GM18870 (cell line): ENCODE results near the gene MYT1.

Experiments
- ATAC-seq: cut with Tn5 transposase; IDR thresholded peaks from one replicate; pipeline ENCODE4 v1.9.1; 2021; ENCODE audit warnings: moderate library complexity; ENCODE audit not compliant: unreplicated experiment

MYT1 gene

GRCh38 chr20:64212755-64213154, 48.5 kb downstream of the MYT1 start:
- no peak for ATAC-seq

DNA sequence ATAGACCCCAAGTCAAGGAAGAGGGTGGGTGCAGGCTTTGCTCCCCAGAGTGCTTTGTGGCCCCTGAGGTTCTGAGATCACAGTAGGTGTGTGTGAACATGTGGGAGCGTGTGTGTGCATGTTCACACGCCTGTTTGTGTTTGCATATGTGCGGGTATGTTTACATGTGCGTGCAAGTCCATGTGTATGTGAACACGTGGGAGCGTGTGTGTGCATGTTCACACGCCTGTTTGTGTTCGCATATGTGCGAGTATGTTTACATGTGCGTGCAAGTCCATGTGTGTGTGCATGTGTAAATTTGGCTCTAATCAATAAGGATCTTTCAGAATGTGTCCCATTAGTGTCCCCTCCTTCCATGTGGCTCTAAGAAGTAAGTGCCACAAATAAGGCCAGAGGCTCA, 49.9 kb downstream of the MYT1 start:
- ATAC-seq, result no peak

- no peak for ATAC-seq
These were observed 50.7 kb downstream of the MYT1 start for GRCh38 chr20:64214952-64215351.

- no peak for ATAC-seq
These were observed 51.8 kb downstream of the MYT1 start for GRCh38 chr20:64216036-64216435.

GRCh38 chr20:64216910-64217309, 52.7 kb downstream of the MYT1 start:
- ATAC-seq, result no peak

GRCh38 chr20:64217539-64218221, 53.4 kb downstream of the MYT1 start:
- ATAC-seq, result no peak

DNA sequence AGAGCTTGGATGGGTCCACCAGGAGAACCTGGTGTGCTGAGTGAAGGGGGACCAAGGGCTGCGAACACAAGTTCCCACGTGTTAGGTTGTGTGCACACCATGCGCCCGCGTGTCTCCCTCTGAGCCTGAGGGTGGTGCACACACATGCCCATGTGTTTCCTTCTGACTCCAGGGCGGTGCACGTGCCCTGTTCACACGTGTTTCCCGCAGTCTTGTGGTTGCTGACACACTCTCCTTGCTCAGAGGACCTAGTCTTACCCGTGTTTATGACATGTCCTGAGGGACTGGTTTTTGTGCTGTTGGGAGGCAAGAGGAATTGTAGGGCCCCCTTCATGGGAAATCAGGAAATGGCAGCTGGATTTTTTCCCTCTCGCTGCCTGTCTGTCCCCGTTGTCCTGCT, 55.0 kb downstream of the MYT1 start:
- no peak for ATAC-seq

DNA sequence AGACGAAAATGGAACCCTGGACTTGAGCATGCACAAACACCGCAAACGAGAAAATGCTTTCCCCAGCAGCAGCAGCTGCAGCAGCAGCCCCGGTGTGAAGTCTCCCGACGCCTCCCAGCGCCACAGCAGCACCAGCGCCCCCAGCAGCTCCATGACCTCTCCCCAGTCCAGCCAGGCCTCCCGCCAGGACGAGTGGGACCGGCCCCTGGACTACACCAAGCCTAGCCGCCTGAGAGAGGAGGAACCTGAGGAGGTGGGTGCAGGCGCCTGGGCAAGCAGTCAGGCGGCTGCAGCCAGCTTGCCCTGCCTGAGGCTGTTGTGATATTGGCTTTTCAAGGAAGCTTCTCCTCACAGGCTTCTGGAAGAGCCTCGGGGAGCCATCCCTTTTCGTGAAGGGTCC, 55.5 kb downstream of the MYT1 start:
- no peak for ATAC-seq

- no peak for ATAC-seq
These were observed 56.2 kb downstream of the MYT1 start for GRCh38 chr20:64220420-64220819.

DNA sequence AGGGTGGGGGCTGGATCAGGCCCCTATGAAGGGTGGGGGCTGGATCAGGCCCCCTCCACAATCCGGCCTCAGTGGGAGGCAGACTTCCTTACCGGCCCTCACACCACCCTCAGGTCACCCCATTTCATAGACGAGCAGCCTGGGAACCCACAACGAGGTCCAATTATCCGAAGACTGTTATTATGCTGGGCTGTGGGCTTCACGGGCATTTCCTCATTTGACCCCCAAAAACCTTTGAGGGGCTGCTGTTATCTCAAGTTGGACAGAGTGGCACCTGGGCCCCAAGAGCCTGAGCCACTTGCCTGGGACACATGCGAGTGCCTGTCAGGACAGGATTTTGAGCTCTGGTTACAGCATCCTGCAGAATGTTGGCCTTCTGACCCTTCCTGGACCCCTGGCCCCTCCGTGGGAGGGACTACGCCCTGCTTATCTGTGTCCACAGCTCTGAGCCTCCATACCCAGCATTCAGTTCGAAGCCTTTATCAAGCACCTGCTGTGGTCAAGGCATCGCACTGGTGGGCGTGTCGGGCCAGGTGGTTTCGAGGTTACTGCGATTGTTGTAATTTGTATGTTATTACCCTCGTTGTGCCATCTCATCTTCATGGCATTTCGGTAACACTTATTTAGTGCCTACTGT, 56.8 kb downstream of the MYT1 start:
- no peak for ATAC-seq

DNA sequence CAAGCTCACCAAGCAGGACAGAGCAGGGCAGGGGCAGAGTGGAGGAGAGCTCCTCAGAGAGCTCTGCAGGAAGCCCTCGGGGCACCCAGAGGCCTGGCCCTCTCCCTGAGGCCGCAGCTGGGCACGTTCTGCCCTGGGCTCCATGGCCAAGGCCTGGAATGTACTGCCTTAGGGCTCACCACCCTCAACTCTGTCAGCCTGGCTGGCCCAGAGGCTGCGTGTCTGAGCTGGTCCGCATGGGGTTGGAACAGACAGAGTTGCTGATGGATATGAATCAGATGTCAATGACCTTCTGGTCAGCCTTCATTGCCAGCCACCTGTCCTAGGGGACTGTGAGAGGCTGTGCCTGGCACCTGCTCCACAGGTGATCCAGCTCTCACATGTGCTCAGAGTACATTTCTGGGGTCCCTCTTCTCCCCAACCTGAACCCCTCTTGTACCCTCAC, 58.1 kb downstream of the MYT1 start:
- no peak for ATAC-seq

GRCh38 chr20:64222851-64223525, 58.7 kb downstream of the MYT1 start:
- ATAC-seq, result no peak

GRCh38 chr20:64223526-64224067, 59.3 kb downstream of the MYT1 start:
- no peak for ATAC-seq

- ATAC-seq, result no peak
These were observed 60.3 kb downstream of the MYT1 start for GRCh38 chr20:64224351-64225170.

DNA sequence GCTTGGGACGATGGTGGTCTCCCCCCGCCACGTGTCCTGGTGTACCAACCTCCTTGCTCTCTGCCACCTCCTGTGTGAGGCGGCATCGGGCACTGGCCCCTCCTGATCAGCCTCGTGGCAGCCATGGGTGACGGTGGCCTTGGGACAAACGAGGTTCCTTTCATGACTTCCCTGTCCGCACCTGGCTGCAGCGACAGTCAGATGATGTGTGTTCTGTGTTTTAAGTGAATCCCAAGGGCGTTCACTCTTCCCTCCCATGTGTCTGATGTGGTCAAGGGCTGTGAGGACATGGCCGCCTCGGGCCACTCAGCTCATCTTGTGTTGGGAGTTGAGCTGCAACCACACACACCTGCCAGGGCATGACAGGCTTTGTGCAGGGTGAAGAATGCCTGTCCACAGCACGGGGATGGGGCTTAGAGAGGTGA, 60.9 kb downstream of the MYT1 start:
- ATAC-seq, result no peak

DNA sequence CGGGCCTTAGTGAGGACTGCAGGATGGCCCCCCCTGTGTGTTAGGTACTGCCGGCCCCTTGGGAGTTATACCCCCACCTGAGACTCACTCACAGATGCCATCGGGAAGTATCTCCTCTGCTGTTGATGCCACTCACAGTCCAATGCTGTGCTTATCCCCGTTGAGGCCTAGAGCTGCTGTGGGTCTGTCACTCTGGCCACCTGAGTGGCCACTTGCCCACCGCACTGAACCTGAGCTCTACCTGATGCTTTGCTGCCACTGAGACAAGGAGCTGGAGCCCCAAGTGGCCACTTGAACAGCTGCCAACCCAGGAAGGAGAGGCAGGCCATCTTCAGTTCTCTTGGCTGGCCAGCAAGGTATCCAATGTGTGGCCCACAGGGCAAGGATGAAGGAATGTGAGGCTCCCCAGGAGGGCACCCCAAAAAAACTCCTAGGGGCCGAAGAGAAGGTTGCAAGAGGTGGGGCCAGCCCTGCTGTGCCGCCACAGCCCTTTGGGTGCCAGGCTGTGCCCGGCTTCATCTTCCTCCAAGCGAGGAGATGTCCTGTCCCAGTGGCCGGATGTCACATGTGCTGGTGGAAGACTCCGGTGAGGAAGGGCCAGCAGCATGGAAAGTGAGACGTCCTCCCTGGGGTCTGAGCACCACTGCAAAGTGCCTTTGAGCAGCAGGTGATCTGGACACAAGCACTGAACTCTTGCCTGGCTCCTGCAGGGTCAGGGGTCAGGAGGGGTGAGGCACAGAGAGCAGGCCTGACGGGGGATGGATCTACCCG, 61.8 kb downstream of the MYT1 start:
- no peak for ATAC-seq

GRCh38 chr20:64226686-64227580, 62.7 kb downstream of the MYT1 start:
- ATAC-seq, result no peak

- ATAC-seq, result no peak
These were observed 63.9 kb downstream of the MYT1 start for GRCh38 chr20:64228086-64228653.
